HepG2 (cell line): Measurements from ENCODE around the gene FOXN3. TPM values are rescaled to one million over a fixed set of nuclear protein-coding genes. Genes with fewer than 3 reads are reported as not detected.

Experiments used
- ATAC-seq: fragments of 200-7000 bp; cut with Tn5 transposase; 3 replicates; pipeline ENCODE4 v1.9.1; 2020; ENCODE audit warnings: mild to moderate bottlenecking, moderate library complexity
- BruUV-seq: library from RNA; stranded (reverse); fragments of 400-500 nt; replicated peaks from 2 replicates; lab custom pipeline; 2021; lab: Mats Ljungman, UMichigan
- CTCF ChIA-PET: fragments of 300-600 bp; formaldehyde crosslinking; extraction: SDS; loops from one replicate; lab custom pipeline; 2021; ENCODE audit warnings: low total read pairs, inconsistent platforms, low intra/inter-chr PET ratio; lab: Yijun Ruan, JAX
- POLR2A ChIA-PET: fragments of 350-600 bp; sonication (Branson Sonifier 250); formaldehyde crosslinking; loops from one replicate; lab custom pipeline; 2020; ENCODE audit warnings: antibody characterized with exemption, inconsistent platforms; lab: Yijun Ruan, JAX
- DNase-seq: peaks from one replicate; pipeline ENCODE4 v3.0.0-alpha.2; 2015; ENCODE audit warnings: low spot score
- FAIRE-seq: peaks from 3 replicates; lab custom pipeline; 2011; peaks lifted over from hg19 to GRCh38; lab: Jason Lieb, UNC
- H2AFZ ChIP-seq: one replicate; pipeline ENCODE4 v1.6.1; 2011; ENCODE audit warnings: low read length, inconsistent platforms
- H3K27ac ChIP-seq: fragments of 300-600 bp; 3 replicates; pipeline ENCODE4 v1.8.0; 2011; ENCODE audit warnings: mixed run types, mild to moderate bottlenecking, mixed read lengths, low read length, inconsistent platforms; ENCODE audit not compliant: insufficient read depth; ENCODE audit errors: extremely low read length
- H3K27me3 ChIP-seq, 2 experiments: fragments of 200-600 bp in 1 of 2; 2 replicates in 1 of 2; 3 replicates in 1 of 2; pipeline versions ENCODE4 v1.6.0 to v1.8.0; 2011; ENCODE audit warnings: low read length in 2 of 2, mild to moderate bottlenecking in 2 of 2, moderate library complexity in 2 of 2, inconsistent platforms in 1 of 2; ENCODE audit not compliant: insufficient read depth in 2 of 2, control insufficient read depth in 1 of 2
- H3K36me3 ChIP-seq, 2 experiments: fragments of 200-600 bp in 1 of 2; replicated peaks in 1 of 2; 2 replicates in 1 of 2; 3 replicates in 1 of 2; pipeline versions ENCODE4 v1.5.1 to v1.8.0; 2011; ENCODE audit warnings: low read length in 2 of 2, inconsistent platforms in 1 of 2; ENCODE audit not compliant: insufficient read depth in 2 of 2, control insufficient read depth in 1 of 2
- H3K4me1 ChIP-seq: 2 replicates; pipeline ENCODE4 v1.5.1; 2012; ENCODE audit warnings: low read length, inconsistent platforms; ENCODE audit not compliant: insufficient read depth
- H3K4me2 ChIP-seq: 2 replicates; pipeline ENCODE4 v1.6.0; 2011; ENCODE audit warnings: low read depth, low read length, inconsistent platforms
- H3K4me3 ChIP-seq, 3 experiments: fragments of 200-600 bp in 1 of 3; sonication (generic), shearing (Covaris generic) in 1 of 3; replicated peaks in 1 of 3; 2 replicates each; pipeline ENCODE4 v1.5.1; 2011 to 2016; ENCODE audit warnings: low read length in 3 of 3, inconsistent platforms in 2 of 3, low read depth in 2 of 3, mild to moderate bottlenecking in 2 of 3, control low read depth in 1 of 3, mixed read lengths in 1 of 3; ENCODE audit not compliant: insufficient read depth in 1 of 3
- H3K79me2 ChIP-seq: one replicate; pipeline ENCODE4 v1.6.1; 2011; ENCODE audit warnings: low read length, inconsistent platforms; ENCODE audit not compliant: insufficient read depth
- H3K9ac ChIP-seq: 2 replicates; pipeline ENCODE4 v1.6.0; 2011; ENCODE audit warnings: mild to moderate bottlenecking, low read depth, low read length, inconsistent platforms; ENCODE audit not compliant: insufficient read depth
- H3K9me3 ChIP-seq: 2 replicates; pipeline ENCODE4 v1.5.1; 2012; ENCODE audit warnings: mild to moderate bottlenecking, low read length
- H4K20me1 ChIP-seq: 2 replicates; pipeline ENCODE4 v1.6.0; 2011; ENCODE audit warnings: inconsistent platforms, mild to moderate bottlenecking, low read length, moderate library complexity; ENCODE audit not compliant: insufficient read depth
- IKZF1 ChIP-seq: fragments of 450-650 bp; IDR thresholded peaks from 2 replicates; pipeline ENCODE4 v1.7.1; 2016
- RBM39 ChIP-seq: fragments of 200-400 bp; formaldehyde crosslinking; IDR thresholded peaks from one replicate; pipeline ENCODE4 v1.6.1; 2018; ENCODE audit warnings: antibody characterized with exemption, mild to moderate bottlenecking, low read depth, low read length; ENCODE audit not compliant: poor library complexity, severe bottlenecking
- REXO4 ChIP-seq: sonication (generic); formaldehyde crosslinking; IDR thresholded peaks from 2 replicates; pipeline ENCODE4 v1.8.0; 2022; ENCODE audit warnings: missing genetic modification reagents, mild to moderate bottlenecking, borderline replicate concordance
- RFXAP ChIP-seq: sonication (generic); formaldehyde crosslinking; IDR thresholded peaks from 2 replicates; pipeline ENCODE4 v1.4.0; 2020; ENCODE audit warnings: missing genetic modification reagents, borderline replicate concordance
- SIN3B ChIP-seq: fragments of 150-350 bp; IDR thresholded peaks from 2 replicates; pipeline ENCODE4 v1.6.1; 2014; ENCODE audit warnings: low read length
- SMARCC2 ChIP-seq: fragments of 450-650 bp; IDR thresholded peaks from 2 replicates; pipeline ENCODE4 v1.6.1; 2017; ENCODE audit warnings: antibody characterized with exemption, mild to moderate bottlenecking
- ZBTB42 ChIP-seq: sonication (generic); formaldehyde crosslinking; IDR thresholded peaks from 2 replicates; pipeline ENCODE4 v1.5.0; 2020; ENCODE audit warnings: mild to moderate bottlenecking, missing genetic modification reagents
- ZFP62 ChIP-seq: sonication (generic); formaldehyde crosslinking; IDR thresholded peaks from 2 replicates; pipeline ENCODE4 v1.4.0; 2020; ENCODE audit warnings: missing genetic modification reagents
- ZMAT3 ChIP-seq: sonication (generic); formaldehyde crosslinking; conservative IDR thresholded peaks from 2 replicates; pipeline ENCODE4 v1.7.0; 2021; ENCODE audit warnings: missing genetic modification reagents
- ZNF17 ChIP-seq: sonication (generic); formaldehyde crosslinking; IDR thresholded peaks from 2 replicates; pipeline ENCODE4 v1.5.0; 2020; ENCODE audit warnings: mild to moderate bottlenecking, missing genetic modification reagents
- ZNF572 ChIP-seq: sonication (generic); formaldehyde crosslinking; IDR thresholded peaks from 2 replicates; pipeline ENCODE4 v1.5.1; 2020; ENCODE audit warnings: mild to moderate bottlenecking, missing genetic modification reagents
- ZNF773 ChIP-seq: sonication (generic); formaldehyde crosslinking; IDR thresholded peaks from 2 replicates; pipeline ENCODE4 v1.4.0; 2020; ENCODE audit warnings: missing genetic modification reagents, borderline replicate concordance
- ZNF788 ChIP-seq: sonication (generic); formaldehyde crosslinking; IDR thresholded peaks from 2 replicates; pipeline ENCODE4 v1.5.0; 2020; ENCODE audit warnings: mild to moderate bottlenecking, missing genetic modification reagents, borderline replicate concordance
- WGBS: methylation state at CpG from one replicate; pipeline ENCODE4 v1.1.6; 2017; ENCODE audit warnings: low lambda C conversion rate; 5-methylcytosine and 5-hydroxymethylcytosine counted together
- in situ Hi-C: cut with HindIII; loops from 2 replicates; pipeline ENCODE4 v1.10.0; 2017; ENCODE audit warnings: low pct_unique_long_range_greater_than_20kb; ENCODE audit not compliant: extremely low pct_ligation_motif_present
- intact Hi-C: fragments of 100-400 bp; cut with micrococcal nuclease; formaldehyde crosslinking; loops from one replicate; pipeline ENCODE4 v1.10.0; 2022; ENCODE audit not compliant: unreplicated experiment
- polyA plus RNA-seq, 8 experiments: library from polyadenylated mRNA; depleted of rRNA in 3 of 8; stranded (reverse) in 7 of 8; unstranded in 1 of 8; fragments of >200 nt; fragmentation: Illumina TruSeq in 4 of 8; extraction: Trizol in 4 of 8; gene quantifications; 2 replicates each; pipeline versions ENCODE4 v1.2.1 to v1.2.3, GENCODE V29; 2011 to 2016; ENCODE audit warnings: low read depth in 4 of 8, missing spikeins in 1 of 8, mixed read lengths in 1 of 8; ENCODE audit not compliant: insufficient read depth in 1 of 8
- total RNA-seq, 5 experiments: library from RNA; depleted of rRNA; stranded (reverse); fragments of >200 nt; fragmentation: Illumina TruSeq; extraction: Trizol; gene quantifications; 2 replicates each; pipeline ENCODE4 v1.2.3, GENCODE V29; 2016; ENCODE audit warnings: low read depth in 1 of 5
- TF ChIP-seq, protein P1 (sequence below): sonication (generic); formaldehyde crosslinking; IDR thresholded peaks from 2 replicates; pipeline ENCODE4 v1.5.1; 2020; ENCODE audit warnings: mild to moderate bottlenecking, missing genetic modification reagents, borderline replicate concordance
- TF ChIP-seq, protein P2 (sequence below): fragments of 450-650 bp; IDR thresholded peaks from 2 replicates; pipeline ENCODE4 v1.6.1; 2016
- TF ChIP-seq, protein P3 (sequence below): sonication (generic); formaldehyde crosslinking; IDR thresholded peaks from 2 replicates; pipeline ENCODE4 v1.9.0; 2022; ENCODE audit warnings: missing genetic modification reagents, mild to moderate bottlenecking, borderline replicate concordance

FOXN3 gene
- total and polyA plus RNA-seq, 2 of the 13 experiments (the other 11 are each of a cell fraction or from before 2014, with no cell fraction given): 32.4 to 70.2 TPM

DNA sequence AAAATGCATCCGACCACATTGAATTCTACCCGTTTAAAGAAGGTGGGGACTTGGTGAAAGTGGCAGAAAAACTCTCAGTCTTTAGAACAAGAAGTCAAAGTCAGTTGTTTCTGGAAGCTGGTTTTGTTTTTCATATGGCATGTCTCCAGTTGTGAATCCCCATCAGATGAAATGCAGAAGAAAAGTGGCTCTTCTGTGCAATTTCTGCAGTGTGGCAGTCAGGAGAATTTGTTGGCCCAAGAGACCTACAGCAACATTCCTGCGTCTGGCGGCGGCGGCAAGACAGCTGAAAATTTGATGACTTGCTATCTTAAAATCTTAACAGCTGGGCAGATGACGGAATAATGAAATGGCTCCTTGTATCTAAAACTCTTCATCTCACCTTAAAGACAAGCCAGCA, 201.5 kb downstream of the FOXN3 start:
- no peak overlapping the region for H3K4me3 ChIP-seq
- ChIA-PET CTCF (no interaction called here), POLR2A (no interaction called here)
- intact Hi-C loops: loop anchor here (10.0 kb wide), 1 partner anchor 139 kb away; no protein-coding TSS in a partner anchor
- no peak overlapping the region for H2AFZ ChIP-seq
- in situ Hi-C loops: no loop called here
- no peak for FAIRE-seq
- no peak for ATAC-seq
- H3K4me1 ChIP-seq: peaks cover 57% of the 10 kb centered on the region
- DNase-seq: no peak
- no peak overlapping the region for H3K4me2 ChIP-seq
- H3K36me3 ChIP-seq: peaks cover 13 to 43% of the 10 kb centered on the region in 2 experiments
- BruUV-seq: no TSS peak
- H3K9ac ChIP-seq: no peak overlapping the region
- WGBS: 94% methylated on average over 7 of the region's 7 CpGs
- H3K79me2 ChIP-seq: no peaks in the 10 kb centered on the region
- no peaks in the 10 kb centered on the region for H3K9me3 ChIP-seq
- TF ChIP-seq ZBTB42 (no peak), ZNF572 (no peak), ZNF17 (CRISPR knock-in tag) (no peak), SIN3B (no peak), RBM39 (no peak), ZMAT3 (CRISPR knock-in tag) (no peak), SMARCC2 (no peak), REXO4 (CRISPR knock-in tag) (no peak), ZNF773 (no peak), ZFP62 (no peak), RFXAP (CRISPR knock-in tag) (no peak), ZNF788 (CRISPR knock-in tag) (no peak), IKZF1 (no peak)
- TF ChIP-seq, protein P1, sequence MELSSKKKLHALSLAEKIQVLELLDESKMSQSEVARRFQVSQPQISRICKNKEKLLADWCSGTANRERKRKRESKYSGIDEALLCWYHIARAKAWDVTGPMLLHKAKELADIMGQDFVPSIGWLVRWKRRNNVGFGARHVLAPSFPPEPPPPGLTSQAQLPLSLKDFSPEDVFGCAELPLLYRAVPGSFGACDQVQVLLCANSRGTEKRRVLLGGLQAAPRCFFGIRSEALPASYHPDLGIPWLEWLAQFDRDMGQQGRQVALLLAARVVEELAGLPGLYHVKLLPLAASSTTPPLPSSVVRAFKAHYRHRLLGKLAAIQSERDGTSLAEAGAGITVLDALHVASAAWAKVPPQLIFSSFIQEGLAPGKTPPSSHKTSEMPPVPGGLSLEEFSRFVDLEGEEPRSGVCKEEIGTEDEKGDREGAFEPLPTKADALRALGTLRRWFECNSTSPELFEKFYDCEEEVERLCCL (CRISPR knock-in tag): no peak
- TF ChIP-seq, protein P2, sequence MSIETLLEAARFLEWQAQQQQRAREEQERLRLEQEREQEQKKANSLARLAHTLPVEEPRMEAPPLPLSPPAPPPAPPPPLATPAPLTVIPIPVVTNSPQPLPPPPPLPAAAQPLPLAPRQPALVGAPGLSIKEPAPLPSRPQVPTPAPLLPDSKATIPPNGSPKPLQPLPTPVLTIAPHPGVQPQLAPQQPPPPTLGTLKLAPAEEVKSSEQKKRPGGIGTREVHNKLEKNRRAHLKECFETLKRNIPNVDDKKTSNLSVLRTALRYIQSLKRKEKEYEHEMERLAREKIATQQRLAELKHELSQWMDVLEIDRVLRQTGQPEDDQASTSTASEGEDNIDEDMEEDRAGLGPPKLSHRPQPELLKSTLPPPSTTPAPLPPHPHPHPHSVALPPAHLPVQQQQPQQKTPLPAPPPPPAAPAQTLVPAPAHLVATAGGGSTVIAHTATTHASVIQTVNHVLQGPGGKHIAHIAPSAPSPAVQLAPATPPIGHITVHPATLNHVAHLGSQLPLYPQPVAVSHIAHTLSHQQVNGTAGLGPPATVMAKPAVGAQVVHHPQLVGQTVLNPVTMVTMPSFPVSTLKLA: no peak
- TF ChIP-seq, protein P3, sequence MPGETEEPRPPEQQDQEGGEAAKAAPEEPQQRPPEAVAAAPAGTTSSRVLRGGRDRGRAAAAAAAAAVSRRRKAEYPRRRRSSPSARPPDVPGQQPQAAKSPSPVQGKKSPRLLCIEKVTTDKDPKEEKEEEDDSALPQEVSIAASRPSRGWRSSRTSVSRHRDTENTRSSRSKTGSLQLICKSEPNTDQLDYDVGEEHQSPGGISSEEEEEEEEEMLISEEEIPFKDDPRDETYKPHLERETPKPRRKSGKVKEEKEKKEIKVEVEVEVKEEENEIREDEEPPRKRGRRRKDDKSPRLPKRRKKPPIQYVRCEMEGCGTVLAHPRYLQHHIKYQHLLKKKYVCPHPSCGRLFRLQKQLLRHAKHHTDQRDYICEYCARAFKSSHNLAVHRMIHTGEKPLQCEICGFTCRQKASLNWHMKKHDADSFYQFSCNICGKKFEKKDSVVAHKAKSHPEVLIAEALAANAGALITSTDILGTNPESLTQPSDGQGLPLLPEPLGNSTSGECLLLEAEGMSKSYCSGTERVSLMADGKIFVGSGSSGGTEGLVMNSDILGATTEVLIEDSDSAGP (CRISPR knock-in tag): no peak
- H3K27ac ChIP-seq: no peak overlapping the region
- H3K27me3 ChIP-seq: no peaks in the 10 kb centered on the region
- peaks cover 8% of the 10 kb centered on the region for H4K20me1 ChIP-seq
